DND-41 (cell line): ENCODE data around the gene FAM240A.

Experiments
- ATAC-seq: fragments of 200-7000 bp; cut with Tn5 transposase; 3 replicates; pipeline ENCODE4 v1.9.1; 2021; ENCODE audit warnings: low read depth; ENCODE audit not compliant: insufficient read depth
- DNase-seq: peaks from one replicate; pipeline ENCODE4 v3.0.0-alpha.2; 2020
- H2AFZ ChIP-seq: 2 replicates; pipeline ENCODE4 v1.6.0; 2012; ENCODE audit warnings: low read depth, low read length
- H3K27ac ChIP-seq: 2 replicates; pipeline ENCODE4 v1.5.1; 2012; ENCODE audit warnings: low read length, inconsistent platforms
- H3K27me3 ChIP-seq: fragments of 200-600 bp; sonication (generic); 2 replicates; pipeline ENCODE4 v1.6.0; 2012; ENCODE audit warnings: low read length, mild to moderate bottlenecking, inconsistent platforms; ENCODE audit not compliant: insufficient read depth, poor library complexity
- H3K36me3 ChIP-seq: 2 replicates; pipeline ENCODE4 v1.5.1; 2012; ENCODE audit warnings: low read length, inconsistent platforms; ENCODE audit not compliant: insufficient read depth
- H3K4me1 ChIP-seq: 2 replicates; pipeline ENCODE4 v1.5.1; 2012; ENCODE audit warnings: mild to moderate bottlenecking, low read length; ENCODE audit not compliant: insufficient read depth
- H3K4me2 ChIP-seq: 2 replicates; pipeline ENCODE4 v1.6.0; 2012; ENCODE audit warnings: mild to moderate bottlenecking, moderate library complexity, low read length, inconsistent platforms; ENCODE audit not compliant: insufficient read depth
- H3K4me3 ChIP-seq, 2 experiments: fragments of 200-600 bp in 1 of 2; shearing (Covaris generic) in 1 of 2; 2 replicates each; pipeline ENCODE4 v1.5.1; 2012 to 2016; ENCODE audit warnings: inconsistent platforms in 2 of 2, low read length in 2 of 2, mild to moderate bottlenecking in 2 of 2, low read depth in 1 of 2, moderate library complexity in 1 of 2
- H3K79me2 ChIP-seq: 2 replicates; pipeline ENCODE4 v1.6.0; 2012; ENCODE audit warnings: low read length, inconsistent platforms; ENCODE audit not compliant: insufficient read depth
- H3K9ac ChIP-seq: 2 replicates; pipeline ENCODE4 v1.6.0; 2012; ENCODE audit warnings: low read depth, mild to moderate bottlenecking, inconsistent platforms, low read length, moderate library complexity
- H3K9me3 ChIP-seq: 2 replicates; pipeline ENCODE4 v1.5.1; 2012; ENCODE audit warnings: low read length, moderate library complexity, mild to moderate bottlenecking, inconsistent platforms; ENCODE audit not compliant: insufficient read depth, severe bottlenecking
- H4K20me1 ChIP-seq: 2 replicates; pipeline ENCODE4 v1.6.0; 2012; ENCODE audit warnings: low read length; ENCODE audit not compliant: insufficient read depth
- EZH2 ChIP-seq: IDR thresholded peaks from 3 replicates; pipeline ENCODE4 v1.6.1; 2012; ENCODE audit warnings: borderline replicate concordance, low read depth, mild to moderate bottlenecking, moderate library complexity, low read length, inconsistent platforms; ENCODE audit not compliant: severe bottlenecking
- TF ChIP-seq, protein P1 (sequence below): IDR thresholded peaks from 2 replicates; pipeline ENCODE4 v1.5.1; 2012; ENCODE audit warnings: borderline replicate concordance, low read length, moderate library complexity, mild to moderate bottlenecking; ENCODE audit not compliant: poor library complexity, severe bottlenecking; ENCODE audit errors: extremely low read depth

FAM240A gene

DNA sequence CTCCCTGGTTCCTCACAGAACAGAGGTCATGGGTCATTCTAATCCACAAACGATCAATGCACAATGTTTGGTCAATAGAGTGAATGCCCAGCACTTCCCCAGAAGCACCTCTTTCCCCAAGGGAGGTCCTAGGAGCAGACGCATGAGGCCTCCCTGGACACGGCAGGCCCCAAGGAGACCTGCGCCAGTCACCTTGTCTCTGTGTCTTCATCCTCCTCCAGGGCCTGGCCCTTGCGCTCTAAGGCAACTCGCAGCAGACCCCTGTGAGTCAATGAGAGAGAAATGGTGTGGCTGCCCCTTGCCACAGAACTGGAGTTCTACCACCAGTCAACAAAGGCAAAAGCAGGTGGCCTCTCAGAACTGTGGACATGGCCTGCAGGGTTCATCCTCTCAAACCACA is 63.1 kb downstream of the FAM240A start:
- no peak for TF ChIP-seq EZH2
- TF ChIP-seq, protein P1, sequence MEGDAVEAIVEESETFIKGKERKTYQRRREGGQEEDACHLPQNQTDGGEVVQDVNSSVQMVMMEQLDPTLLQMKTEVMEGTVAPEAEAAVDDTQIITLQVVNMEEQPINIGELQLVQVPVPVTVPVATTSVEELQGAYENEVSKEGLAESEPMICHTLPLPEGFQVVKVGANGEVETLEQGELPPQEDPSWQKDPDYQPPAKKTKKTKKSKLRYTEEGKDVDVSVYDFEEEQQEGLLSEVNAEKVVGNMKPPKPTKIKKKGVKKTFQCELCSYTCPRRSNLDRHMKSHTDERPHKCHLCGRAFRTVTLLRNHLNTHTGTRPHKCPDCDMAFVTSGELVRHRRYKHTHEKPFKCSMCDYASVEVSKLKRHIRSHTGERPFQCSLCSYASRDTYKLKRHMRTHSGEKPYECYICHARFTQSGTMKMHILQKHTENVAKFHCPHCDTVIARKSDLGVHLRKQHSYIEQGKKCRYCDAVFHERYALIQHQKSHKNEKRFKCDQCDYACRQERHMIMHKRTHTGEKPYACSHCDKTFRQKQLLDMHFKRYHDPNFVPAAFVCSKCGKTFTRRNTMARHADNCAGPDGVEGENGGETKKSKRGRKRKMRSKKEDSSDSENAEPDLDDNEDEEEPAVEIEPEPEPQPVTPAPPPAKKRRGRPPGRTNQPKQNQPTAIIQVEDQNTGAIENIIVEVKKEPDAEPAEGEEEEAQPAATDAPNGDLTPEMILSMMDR = no peak
- Histone ChIP-seq H3K79me2 (no peaks in the 10 kb centered on the region), H3K36me3 (no peaks in the 10 kb centered on the region), H3K4me3 (no peak overlapping the region), H2AFZ (no peak overlapping the region), H3K27ac (no peak overlapping the region), H4K20me1 (no peaks in the 10 kb centered on the region), H3K9ac (no peak overlapping the region), H3K27me3 (no peaks in the 10 kb centered on the region), H3K4me1 (no peaks in the 10 kb centered on the region), H3K4me2 (no peak overlapping the region), H3K9me3 (no peaks in the 10 kb centered on the region)
- ATAC-seq = no peak
- DNase-seq = no peak
